Adrenal gland (tissue), 5 donors: ENCODE results near the gene LATS2.

Experiments used
- POLR2A ChIP-seq, 2 donors: fragments of 450-650 bp; IDR thresholded peaks; one replicate each; pipeline ENCODE4 v1.6.1; 2017; ENCODE audit warnings: antibody characterized with exemption in 2 of 2, mild to moderate bottlenecking in 2 of 2, moderate library complexity in 1 of 2
- TF ChIP-seq, protein P1 (sequence below), 6 experiments: fragments of 450-650 bp in 4 of 6; fragments of 200-600 bp in 2 of 6; sonication (generic) in 1 of 6; IDR thresholded peaks; 1 replicate in 5 of 6; 2 replicates in 1 of 6; pipeline versions ENCODE4 v1.5.1 to v1.8.0; 2016 to 2021; ENCODE audit warnings: antibody characterized with exemption in 6 of 6, mild to moderate bottlenecking in 2 of 6, moderate library complexity in 1 of 6
- donor health status: DM: no; HTN: no; CAD: no.

DNA sequence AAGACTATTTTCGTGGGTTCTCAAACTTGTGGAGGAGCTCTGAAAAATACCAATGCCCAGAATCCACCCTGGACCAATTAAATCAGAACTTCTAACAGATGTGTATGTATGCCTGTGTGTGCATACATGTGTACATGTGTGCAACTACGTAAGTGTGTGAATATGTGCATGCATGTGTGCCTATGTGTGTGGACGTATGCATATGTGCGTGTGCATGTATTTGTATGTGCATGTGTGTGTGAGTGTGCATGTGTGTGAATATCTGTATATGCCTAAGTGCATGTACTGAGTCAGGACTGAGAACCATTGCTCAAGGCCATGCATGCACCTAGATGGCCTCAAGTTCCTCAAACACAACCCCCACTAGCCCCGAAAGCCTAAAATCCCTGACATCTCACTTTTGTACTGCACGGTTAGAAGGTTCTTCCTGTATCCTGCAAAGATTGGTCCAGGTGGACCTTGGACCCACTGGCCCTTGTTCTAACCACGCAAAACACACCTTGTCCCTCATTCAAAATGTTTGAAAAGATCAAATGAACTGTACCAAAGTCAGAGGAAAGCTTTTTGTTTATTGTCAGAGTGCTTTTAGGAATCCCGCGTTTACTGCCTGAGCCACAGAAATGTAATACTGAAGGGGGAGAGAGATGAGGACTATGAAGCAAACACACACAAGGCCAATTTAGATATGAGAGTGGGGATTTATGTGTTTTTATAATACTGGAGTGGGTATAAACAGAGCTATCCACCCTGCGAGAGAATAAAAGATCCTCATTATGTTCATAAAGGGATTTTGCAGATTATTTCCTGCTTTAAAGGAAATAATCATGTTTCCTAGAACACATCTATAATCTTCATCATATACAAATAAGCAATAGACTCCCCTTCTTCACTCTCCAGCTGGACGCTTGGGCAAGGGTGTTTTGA, 39.1 kb downstream of the LATS2 start:
- TF ChIP-seq, protein P1, sequence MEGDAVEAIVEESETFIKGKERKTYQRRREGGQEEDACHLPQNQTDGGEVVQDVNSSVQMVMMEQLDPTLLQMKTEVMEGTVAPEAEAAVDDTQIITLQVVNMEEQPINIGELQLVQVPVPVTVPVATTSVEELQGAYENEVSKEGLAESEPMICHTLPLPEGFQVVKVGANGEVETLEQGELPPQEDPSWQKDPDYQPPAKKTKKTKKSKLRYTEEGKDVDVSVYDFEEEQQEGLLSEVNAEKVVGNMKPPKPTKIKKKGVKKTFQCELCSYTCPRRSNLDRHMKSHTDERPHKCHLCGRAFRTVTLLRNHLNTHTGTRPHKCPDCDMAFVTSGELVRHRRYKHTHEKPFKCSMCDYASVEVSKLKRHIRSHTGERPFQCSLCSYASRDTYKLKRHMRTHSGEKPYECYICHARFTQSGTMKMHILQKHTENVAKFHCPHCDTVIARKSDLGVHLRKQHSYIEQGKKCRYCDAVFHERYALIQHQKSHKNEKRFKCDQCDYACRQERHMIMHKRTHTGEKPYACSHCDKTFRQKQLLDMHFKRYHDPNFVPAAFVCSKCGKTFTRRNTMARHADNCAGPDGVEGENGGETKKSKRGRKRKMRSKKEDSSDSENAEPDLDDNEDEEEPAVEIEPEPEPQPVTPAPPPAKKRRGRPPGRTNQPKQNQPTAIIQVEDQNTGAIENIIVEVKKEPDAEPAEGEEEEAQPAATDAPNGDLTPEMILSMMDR (IDR thresholded peaks at IDR 0.05) = no peak
- no peak for TF ChIP-seq POLR2A (IDR thresholded peaks at IDR 0.05)
